ENCODE measurements around the gene PMPCB.

PMPCB gene

DNA sequence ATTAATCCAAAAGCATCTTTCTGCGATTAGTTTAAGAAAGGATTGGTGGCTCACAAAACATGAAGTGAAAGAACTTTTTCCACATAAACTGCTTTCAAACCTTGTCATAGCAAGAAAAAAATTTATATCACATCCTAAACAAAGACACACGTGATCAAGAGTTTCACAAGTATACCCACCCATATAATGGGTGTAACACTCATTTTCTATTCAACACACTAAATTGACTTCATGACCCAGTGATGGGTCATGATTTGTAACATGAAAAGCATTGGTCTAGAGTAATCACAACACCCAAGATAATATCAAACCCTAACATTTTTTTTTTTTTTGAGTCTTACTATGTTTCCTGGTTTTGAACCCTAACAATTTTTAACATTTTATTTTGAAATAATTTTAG is 17.6 kb downstream of the PMPCB start:
- TF ChIP-seq SUZ12 (IDR thresholded peaks at IDR 0.05; ENCODE audit: extremely low read depth, insufficient read depth, insufficient read length) (no peak), ZNF274 (IDR thresholded peaks at IDR 0.05; ENCODE audit: low read depth, low read length) (no peak), YY1 (IDR thresholded peaks at IDR 0.05; ENCODE audit: insufficient read depth, insufficient read length) (no peak)
- Histone ChIP-seq H3K4me3 (ENCODE audit: insufficient read length, low read depth) (no peak overlapping the region), H3K9me3 (ENCODE audit: insufficient read depth, low read length) (no peaks in the 10 kb centered on the region), H3K36me3 (ENCODE audit: insufficient read depth, insufficient read length, low read length) (peaks cover 83% of the 10 kb centered on the region), H3K27me3 (ENCODE audit: insufficient read depth, insufficient read length) (no peaks in the 10 kb centered on the region), H3K4me1 (ENCODE audit: insufficient read depth, insufficient read length) (no peaks in the 10 kb centered on the region), H3K9ac (ENCODE audit: insufficient read length, low read depth) (no peak overlapping the region)
- DNase-seq (ENCODE audit: low read depth, low spot score): no peak

DNA sequence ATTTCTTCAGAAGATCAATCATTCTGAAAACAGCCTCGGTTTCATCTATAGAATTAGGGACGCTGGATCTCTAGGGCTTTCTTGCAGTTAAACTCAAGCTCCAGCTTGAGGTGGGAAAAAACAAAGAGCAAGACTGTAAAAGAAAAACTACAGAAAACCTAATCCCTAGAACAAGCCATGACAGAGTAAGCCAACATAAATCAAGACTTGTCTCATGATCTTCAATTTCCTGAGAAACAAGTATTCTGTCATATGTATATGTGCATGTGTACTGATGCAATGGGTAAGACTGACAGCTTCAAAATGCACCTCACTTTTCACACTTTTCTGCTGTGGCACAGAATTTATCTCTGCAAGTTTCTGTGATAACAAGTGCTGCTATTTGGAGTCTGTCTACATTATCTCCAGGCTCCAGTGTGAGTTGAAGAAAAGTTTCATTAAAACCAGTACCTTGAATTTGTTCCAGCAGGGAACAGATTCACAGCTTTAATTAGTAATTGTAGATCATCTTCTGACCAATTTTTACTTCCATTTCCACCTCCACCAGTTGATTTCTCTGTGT is 19.2 kb downstream of the PMPCB start:
- Histone ChIP-seq H3K27me3 (ENCODE audit: insufficient read depth, insufficient read length) (no peaks in the 10 kb centered on the region), H3K36me3 (ENCODE audit: insufficient read depth, insufficient read length, low read length) (peaks cover 79% of the 10 kb centered on the region), H3K4me3 (ENCODE audit: insufficient read length, low read depth) (no peak overlapping the region), H3K9ac (ENCODE audit: insufficient read length, low read depth) (no peak overlapping the region), H3K4me1 (ENCODE audit: insufficient read depth, insufficient read length) (no peaks in the 10 kb centered on the region), H3K9me3 (ENCODE audit: insufficient read depth, low read length) (no peaks in the 10 kb centered on the region)
- no peak for DNase-seq (ENCODE audit: low read depth, low spot score)
- TF ChIP-seq ZNF274 (IDR thresholded peaks at IDR 0.05; ENCODE audit: low read depth, low read length): no peak
- TF ChIP-seq YY1 (IDR thresholded peaks at IDR 0.05; ENCODE audit: insufficient read depth, insufficient read length): no peak
- no peak for TF ChIP-seq SUZ12 (IDR thresholded peaks at IDR 0.05; ENCODE audit: extremely low read depth, insufficient read depth, insufficient read length)

- H3K27me3 ChIP-seq (ENCODE audit: insufficient read depth, insufficient read length): no peaks in the 10 kb centered on the region
- H3K9ac ChIP-seq (ENCODE audit: insufficient read length, low read depth): no peak overlapping the region
- H3K4me3 ChIP-seq (ENCODE audit: insufficient read length, low read depth): no peak overlapping the region
- peaks cover 78% of the 10 kb centered on the region for H3K36me3 ChIP-seq (ENCODE audit: insufficient read depth, insufficient read length, low read length)
- no peaks in the 10 kb centered on the region for H3K9me3 ChIP-seq (ENCODE audit: insufficient read depth, low read length)
- no peaks in the 10 kb centered on the region for H3K4me1 ChIP-seq (ENCODE audit: insufficient read depth, insufficient read length)
- no peak for DNase-seq (ENCODE audit: low read depth, low spot score)
- TF ChIP-seq ZNF274 (IDR thresholded peaks at IDR 0.05; ENCODE audit: low read depth, low read length) (no peak), YY1 (IDR thresholded peaks at IDR 0.05; ENCODE audit: insufficient read depth, insufficient read length) (no peak), SUZ12 (IDR thresholded peaks at IDR 0.05; ENCODE audit: extremely low read depth, insufficient read depth, insufficient read length) (no peak)
Measured at GRCh38 chr7:103317009-103317408, 19.8 kb downstream of the PMPCB start.

DNA sequence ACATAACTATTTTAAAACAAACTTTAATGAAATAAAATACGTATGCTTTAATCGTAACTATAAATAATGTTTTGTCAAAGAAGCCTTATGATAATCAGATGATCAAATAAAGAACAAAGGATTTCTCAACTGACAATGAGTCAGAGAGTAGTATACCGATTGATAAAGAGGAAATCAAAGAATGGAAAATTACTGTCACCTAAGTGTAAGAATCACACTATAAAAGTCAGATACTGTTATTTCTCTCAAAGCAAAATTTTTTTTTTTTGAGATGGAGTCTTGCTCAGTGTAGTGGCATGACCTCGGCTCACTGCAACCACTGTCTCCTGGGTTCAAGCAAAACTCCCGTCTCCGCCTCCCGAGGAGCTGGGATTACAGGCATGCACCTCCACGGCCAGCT is 28.5 kb downstream of the PMPCB start:
- H3K9ac ChIP-seq (ENCODE audit: insufficient read length, low read depth): no peak overlapping the region
- no peak overlapping the region for H3K4me3 ChIP-seq (ENCODE audit: insufficient read length, low read depth)
- H3K27me3 ChIP-seq (ENCODE audit: insufficient read depth, insufficient read length): no peaks in the 10 kb centered on the region
- H3K36me3 ChIP-seq (ENCODE audit: insufficient read depth, insufficient read length, low read length): peaks cover 63% of the 10 kb centered on the region
- no peaks in the 10 kb centered on the region for H3K9me3 ChIP-seq (ENCODE audit: insufficient read depth, low read length)
- no peak for DNase-seq (ENCODE audit: low read depth, low spot score)
- H3K4me1 ChIP-seq (ENCODE audit: insufficient read depth, insufficient read length): no peaks in the 10 kb centered on the region
- TF ChIP-seq ZNF274 (IDR thresholded peaks at IDR 0.05; ENCODE audit: low read depth, low read length) (no peak), YY1 (IDR thresholded peaks at IDR 0.05; ENCODE audit: insufficient read depth, insufficient read length) (no peak), SUZ12 (IDR thresholded peaks at IDR 0.05; ENCODE audit: extremely low read depth, insufficient read depth, insufficient read length) (no peak)

- DNase-seq (ENCODE audit: low read depth, low spot score): no peak
- H3K9me3 ChIP-seq (ENCODE audit: insufficient read depth, low read length): no peaks in the 10 kb centered on the region
- peaks cover 57% of the 10 kb centered on the region for H3K36me3 ChIP-seq (ENCODE audit: insufficient read depth, insufficient read length, low read length)
- H3K4me3 ChIP-seq (ENCODE audit: insufficient read length, low read depth): no peak overlapping the region
- H3K9ac ChIP-seq (ENCODE audit: insufficient read length, low read depth): no peak overlapping the region
- H3K4me1 ChIP-seq (ENCODE audit: insufficient read depth, insufficient read length): no peaks in the 10 kb centered on the region
- TF ChIP-seq YY1 (IDR thresholded peaks at IDR 0.05; ENCODE audit: insufficient read depth, insufficient read length) (no peak), ZNF274 (IDR thresholded peaks at IDR 0.05; ENCODE audit: low read depth, low read length) (no peak)
- no peaks in the 10 kb centered on the region for H3K27me3 ChIP-seq (ENCODE audit: insufficient read depth, insufficient read length)
Measured at GRCh38 chr7:103336761-103337160, 39.5 kb downstream of the PMPCB start.

GRCh38 chr7:103338864-103339263 is 41.6 kb downstream of the PMPCB start:
- Histone ChIP-seq H3K27me3 (ENCODE audit: insufficient read depth, insufficient read length) (no peaks in the 10 kb centered on the region), H3K36me3 (ENCODE audit: insufficient read depth, insufficient read length, low read length) (peaks cover 53% of the 10 kb centered on the region), H3K9ac (ENCODE audit: insufficient read length, low read depth) (no peak overlapping the region), H3K4me3 (ENCODE audit: insufficient read length, low read depth) (no peak overlapping the region), H3K4me1 (ENCODE audit: insufficient read depth, insufficient read length) (no peaks in the 10 kb centered on the region), H3K9me3 (ENCODE audit: insufficient read depth, low read length) (no peaks in the 10 kb centered on the region)
- DNase-seq (ENCODE audit: low read depth, low spot score): no peak
- no peak for TF ChIP-seq SUZ12 (IDR thresholded peaks at IDR 0.05; ENCODE audit: extremely low read depth, insufficient read depth, insufficient read length)
- no peak for TF ChIP-seq ZNF274 (IDR thresholded peaks at IDR 0.05; ENCODE audit: low read depth, low read length)

- no peak for TF ChIP-seq SUZ12 (IDR thresholded peaks at IDR 0.05; ENCODE audit: extremely low read depth, insufficient read depth, insufficient read length)
- TF ChIP-seq ZNF274 (IDR thresholded peaks at IDR 0.05; ENCODE audit: low read depth, low read length): no peak
- no peak for TF ChIP-seq YY1 (IDR thresholded peaks at IDR 0.05; ENCODE audit: insufficient read depth, insufficient read length)
- Histone ChIP-seq H3K36me3 (ENCODE audit: insufficient read depth, insufficient read length, low read length) (peaks cover 44% of the 10 kb centered on the region), H3K27me3 (ENCODE audit: insufficient read depth, insufficient read length) (no peaks in the 10 kb centered on the region), H3K9me3 (ENCODE audit: insufficient read depth, low read length) (no peaks in the 10 kb centered on the region), H3K9ac (ENCODE audit: insufficient read length, low read depth) (no peak overlapping the region), H3K4me1 (ENCODE audit: insufficient read depth, insufficient read length) (no peaks in the 10 kb centered on the region), H3K4me3 (ENCODE audit: insufficient read length, low read depth) (no peak overlapping the region)
- DNase-seq (ENCODE audit: low read depth, low spot score): no peak
Measured at GRCh38 chr7:103341466-103341865, 44.2 kb downstream of the PMPCB start.
